ENCODE results near the gene IRF1.

DNA sequence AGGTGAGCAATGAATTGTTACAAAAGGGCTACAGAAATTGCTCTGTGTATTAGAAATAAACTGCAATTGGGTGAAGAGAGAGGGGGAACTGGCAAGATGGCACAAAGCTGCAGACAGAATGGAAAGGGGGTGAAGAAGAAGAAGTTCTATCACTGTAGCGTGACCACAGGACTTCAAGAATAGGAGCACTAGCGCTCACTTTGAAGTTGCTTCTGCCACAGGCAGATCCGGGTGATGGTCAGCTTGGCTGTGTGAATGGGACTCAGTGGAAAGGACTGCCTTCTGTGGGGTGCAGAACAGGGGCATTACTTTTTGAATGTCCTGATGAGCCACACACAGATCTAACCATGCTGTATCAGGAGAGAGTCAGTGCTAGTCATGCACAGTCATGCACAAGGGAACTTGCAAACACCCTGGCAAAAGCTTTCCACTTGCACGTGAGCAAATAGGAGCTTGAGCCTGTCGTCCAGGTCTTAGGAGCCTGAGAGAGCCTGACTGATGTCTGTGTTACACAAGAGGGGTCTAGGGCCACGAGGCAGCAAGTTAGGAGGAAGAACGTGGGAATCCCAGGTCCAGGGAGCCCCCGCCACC, 36.5 kb upstream of the IRF1 start:
- TF ChIP-seq CTCF (conservative IDR thresholded peaks at IDR 0.05; ENCODE audit: low read depth, low read length) (no peak), EZH2 (IDR thresholded peaks at IDR 0.05; ENCODE audit: borderline replicate concordance, low read depth, low read length, poor library complexity, severe bottlenecking) (no peak)

Measured in A673 (cell line).